Thymus (tissue), 11 donors: ENCODE data around the gene IL1RAPL2. TPM values are rescaled to one million over a fixed set of nuclear protein-coding genes. Genes with fewer than 3 reads are reported as not detected.
"Not testable (repeated sequence)": the region's sequence is repeated elsewhere in the genome, so short reads cannot be mapped to it uniquely, and the experiment has no call there.

Source experiments
- DNase-seq, 9 donors: peaks; one replicate each; pipeline ENCODE4 v3.0.0-alpha.2; 2013; ENCODE audit warnings: low spot score in 9 of 9, low read depth in 6 of 9, missing footprints in 1 of 9
- H3K27ac ChIP-seq, 2 donors: one replicate each; pipeline ENCODE4 v1.5.1; 2013; ENCODE audit warnings: control low read depth in 1 of 2, low read depth in 1 of 2, low read length in 1 of 2, mild to moderate bottlenecking in 1 of 2, moderate library complexity in 1 of 2
- H3K27me3 ChIP-seq, 2 donors: one replicate each; pipeline ENCODE4 v1.5.1; 2013; ENCODE audit warnings: low read length in 1 of 2; ENCODE audit not compliant: control insufficient read depth in 2 of 2, insufficient read depth in 1 of 2
- H3K36me3 ChIP-seq, 2 donors: one replicate each; pipeline ENCODE4 v1.5.1; 2013; ENCODE audit warnings: low read length in 1 of 2, mild to moderate bottlenecking in 1 of 2, moderate library complexity in 1 of 2; ENCODE audit not compliant: control insufficient read depth in 2 of 2, insufficient read depth in 2 of 2
- H3K4me1 ChIP-seq, 2 donors: one replicate each; pipeline ENCODE4 v1.5.1; 2013; ENCODE audit warnings: low read length in 2 of 2; ENCODE audit not compliant: control insufficient read depth in 2 of 2, insufficient read depth in 2 of 2
- H3K4me3 ChIP-seq, 2 donors: one replicate each; pipeline ENCODE4 v1.5.1; 2013; ENCODE audit warnings: low read length in 2 of 2, control low read depth in 1 of 2, mild to moderate bottlenecking in 1 of 2
- H3K9me3 ChIP-seq, 2 donors: one replicate each; pipeline ENCODE4 v1.5.1; 2013; ENCODE audit warnings: low read length in 1 of 2, mild to moderate bottlenecking in 1 of 2; ENCODE audit not compliant: control insufficient read depth in 2 of 2, insufficient read depth in 1 of 2
- WGBS: extraction: QIAGEN DNeasy Blood & Tissue Kit; methylation state at CpG from one replicate; pipeline ENCODE4 v1.1.7; 2013; 5-methylcytosine and 5-hydroxymethylcytosine counted together
- polyA plus RNA-seq: library from polyadenylated mRNA; stranded (reverse); fragments of 200-250 nt; gene quantifications from one replicate; pipeline ENCODE4 v1.2.3, GENCODE V29; 2013
- total RNA-seq: library from RNA; stranded (reverse); fragments of 120-200 nt; gene quantifications from one replicate; pipeline ENCODE4 v1.2.4, GENCODE V29; 2013
- donor health status: healthy.

IL1RAPL2 gene
- total and polyA plus RNA-seq, 2 donors = 0.38 TPM; not detected in 1

- no peak for DNase-seq
- no peaks in the 10 kb centered on the region for H3K9me3 ChIP-seq
- H3K4me1 ChIP-seq = no peaks in the 10 kb centered on the region
- H3K4me3 ChIP-seq = no peak overlapping the region
- no peaks in the 10 kb centered on the region for H3K36me3 ChIP-seq
- H3K27me3 ChIP-seq = no peaks in the 10 kb centered on the region
- no peak overlapping the region for H3K27ac ChIP-seq
Measured at GRCh38 chrX:105006996-105007395, 441.0 kb downstream of the IL1RAPL2 start.

DNA sequence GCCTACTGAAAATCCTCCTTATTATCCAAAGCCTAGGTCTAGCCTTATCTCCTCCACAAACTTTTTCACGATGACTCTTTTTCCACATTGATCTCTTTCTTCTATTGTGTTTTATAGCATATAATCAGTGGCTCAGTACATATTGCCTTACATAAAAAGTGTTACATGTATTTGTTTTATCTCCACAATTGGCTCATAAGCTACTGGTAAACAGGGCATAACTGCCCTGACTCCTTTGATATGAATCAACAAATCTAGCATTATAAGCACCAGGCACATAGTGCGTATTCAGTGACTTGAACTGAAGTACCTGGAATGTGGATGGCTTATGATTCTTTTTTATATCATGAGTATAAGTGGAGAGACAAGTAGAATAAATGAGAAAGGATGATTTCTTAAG lies 447.7 kb downstream of the IL1RAPL2 start:
- Histone ChIP-seq H3K27me3 (no peaks in the 10 kb centered on the region), H3K9me3 (no peaks in the 10 kb centered on the region), H3K4me1 (no peaks in the 10 kb centered on the region), H3K27ac (no peak overlapping the region), H3K4me3 (no peak overlapping the region), H3K36me3 (no peaks in the 10 kb centered on the region)
- 96% methylated on average over 2 of the region's 2 CpGs for WGBS
- no peak for DNase-seq

DNA sequence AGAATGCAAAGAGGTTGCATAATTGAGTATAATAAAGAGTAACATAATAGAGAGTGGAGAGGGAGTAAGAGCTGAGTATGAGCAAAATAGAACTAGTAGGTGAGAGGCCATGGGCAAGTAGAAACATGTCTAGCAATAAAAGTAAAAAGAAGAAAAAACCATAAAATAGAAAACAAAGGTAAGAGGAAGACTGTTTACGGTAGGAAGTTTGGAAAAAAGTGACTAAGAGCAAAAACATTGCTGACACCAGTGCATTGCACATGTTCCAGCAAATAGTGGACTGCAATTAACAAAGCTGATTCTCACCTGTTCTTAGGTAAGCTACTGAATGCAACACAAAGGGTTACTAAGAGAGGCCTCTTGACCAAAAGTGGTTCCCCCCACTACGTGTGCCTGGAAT lies 451.6 kb downstream of the IL1RAPL2 start:
- DNase-seq = no peak
- H3K27me3 ChIP-seq = no peaks in the 10 kb centered on the region
- 79% methylated on average over 2 of the region's 2 CpGs for WGBS
- H3K9me3 ChIP-seq = no peaks in the 10 kb centered on the region
- H3K27ac ChIP-seq = no peak overlapping the region
- no peaks in the 10 kb centered on the region for H3K4me1 ChIP-seq
- no peak overlapping the region for H3K4me3 ChIP-seq
- H3K36me3 ChIP-seq = no peaks in the 10 kb centered on the region

DNA sequence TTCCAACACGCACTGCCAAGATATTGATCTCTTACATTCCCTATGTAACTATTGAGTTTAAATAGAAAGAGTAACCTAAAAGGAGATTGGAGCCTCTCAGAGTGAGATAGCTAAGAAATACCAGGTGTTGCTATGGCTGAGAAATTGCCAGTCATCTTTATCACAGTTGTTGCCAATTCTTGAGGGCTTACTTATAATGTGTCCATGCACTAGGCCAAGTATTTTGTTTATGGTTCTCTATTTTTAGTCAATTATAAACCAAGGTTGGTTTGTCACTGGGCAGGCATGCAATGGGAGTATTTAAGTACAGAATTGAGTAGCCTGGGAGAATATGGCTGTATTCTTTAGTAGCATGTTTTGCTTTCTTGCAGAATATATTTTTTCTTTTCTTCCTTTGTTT lies 452.9 kb downstream of the IL1RAPL2 start:
- H3K4me1 ChIP-seq = no peaks in the 10 kb centered on the region
- no peak overlapping the region for H3K27ac ChIP-seq
- H3K4me3 ChIP-seq = no peak overlapping the region
- no peak for DNase-seq
- no peaks in the 10 kb centered on the region for H3K27me3 ChIP-seq
- H3K9me3 ChIP-seq = no peaks in the 10 kb centered on the region
- H3K36me3 ChIP-seq = no peaks in the 10 kb centered on the region
- 82% methylated on average over 1 of the region's 1 CpG for WGBS

GRCh38 chrX:105028962-105029361 lies 463.0 kb downstream of the IL1RAPL2 start:
- not testable (repeated sequence) for H3K27ac ChIP-seq, DNase-seq, H3K36me3 ChIP-seq, H3K4me1 ChIP-seq, H3K4me3 ChIP-seq, H3K9me3 ChIP-seq, H3K27me3 ChIP-seq
- 94% methylated on average over 2 of the region's 3 CpGs for WGBS

DNA sequence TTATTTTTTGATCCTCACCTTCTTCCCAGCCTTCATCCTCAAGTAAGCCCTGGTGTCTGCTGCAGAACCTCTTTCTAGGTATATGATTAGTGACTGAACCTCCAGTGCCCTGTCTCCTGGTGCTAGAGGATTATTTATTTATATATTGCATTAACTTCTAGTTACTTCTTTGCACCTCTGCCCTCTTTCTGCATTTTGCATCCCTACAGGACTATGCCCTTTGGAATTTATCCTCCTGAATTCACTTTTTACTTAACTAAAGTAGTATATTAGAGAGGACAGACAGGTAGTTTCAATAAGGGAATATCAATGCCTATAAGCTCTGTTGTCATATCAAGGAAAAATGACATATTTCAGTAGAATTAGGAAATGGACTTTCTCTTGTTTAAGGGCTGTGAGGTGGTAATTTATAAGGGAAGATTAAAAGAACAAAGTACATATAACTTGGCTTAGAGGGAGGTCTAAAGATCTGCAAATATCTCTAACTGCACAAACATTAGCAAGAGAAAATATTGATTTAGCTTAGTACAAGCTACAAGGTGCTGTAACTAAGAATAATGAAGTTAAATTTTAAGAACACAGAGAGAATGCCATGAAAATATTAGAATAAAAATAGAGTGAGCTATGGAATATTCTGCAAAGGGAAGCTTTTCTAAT lies 472.8 kb downstream of the IL1RAPL2 start:
- H3K27me3 ChIP-seq = no peaks in the 10 kb centered on the region
- no peaks in the 10 kb centered on the region for H3K9me3 ChIP-seq
- H3K4me3 ChIP-seq = no peak overlapping the region
- H3K27ac ChIP-seq = no peak overlapping the region
- no peaks in the 10 kb centered on the region for H3K4me1 ChIP-seq
- no peaks in the 10 kb centered on the region for H3K36me3 ChIP-seq
- no peak for DNase-seq

GRCh38 chrX:105050921-105051320 lies 484.9 kb downstream of the IL1RAPL2 start:
- no peak for DNase-seq
- H3K27ac ChIP-seq = no peak overlapping the region
- no peaks in the 10 kb centered on the region for H3K36me3 ChIP-seq

GRCh38 chrX:105051364-105051763 lies 485.4 kb downstream of the IL1RAPL2 start:
- Histone ChIP-seq H3K4me1 (no peaks in the 10 kb centered on the region), H3K4me3 (no peak overlapping the region), H3K9me3 (peaks cover 0 to 10% of the 10 kb centered on the region in 2 donors), H3K27ac (no peak overlapping the region), H3K36me3 (no peaks in the 10 kb centered on the region), H3K27me3 (no peaks in the 10 kb centered on the region)
- DNase-seq = no peak
- 95% methylated on average over 10 of the region's 10 CpGs for whole genome bisulfite sequencing

More at GRCh38 chrX:105050921-105051320, 484.9 kb downstream of the IL1RAPL2 start:
- Histone ChIP-seq H3K27me3 (no peaks in the 10 kb centered on the region), H3K4me1 (no peaks in the 10 kb centered on the region), H3K9me3 (peaks cover 0 to 10% of the 10 kb centered on the region in 2 donors), H3K4me3 (no peak overlapping the region)
- WGBS = 87% methylated on average over 7 of the region's 7 CpGs

DNA sequence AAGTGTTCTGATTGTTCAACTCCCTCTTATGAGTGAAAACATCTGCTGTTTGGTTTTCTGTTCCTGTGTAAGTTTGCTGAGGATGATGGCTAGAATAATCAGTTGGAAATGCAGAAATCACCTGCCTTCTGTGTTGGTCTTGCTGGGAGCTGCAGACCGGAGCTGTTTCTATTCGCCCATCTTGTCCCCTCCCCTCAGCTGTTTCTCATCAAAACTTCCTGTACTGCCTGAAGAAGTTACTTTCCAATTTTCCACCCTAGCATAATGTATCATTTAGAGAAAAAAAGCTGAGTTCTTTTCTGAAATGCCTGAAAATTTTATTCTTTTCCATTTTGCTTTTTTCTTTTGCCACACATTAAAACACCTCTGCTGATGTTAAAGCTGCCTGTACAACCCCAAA lies 486.9 kb downstream of the IL1RAPL2 start:
- DNase-seq = no peak
- 75% methylated on average over 2 of the region's 2 CpGs for WGBS
- Histone ChIP-seq H3K27me3 (no peaks in the 10 kb centered on the region), H3K36me3 (no peaks in the 10 kb centered on the region), H3K4me3 (no peak overlapping the region), H3K9me3 (peaks cover 0 to 10% of the 10 kb centered on the region in 2 donors), H3K4me1 (no peaks in the 10 kb centered on the region), H3K27ac (no peak overlapping the region)

GRCh38 chrX:105063743-105064142 lies 497.7 kb downstream of the IL1RAPL2 start:
- Histone ChIP-seq H3K36me3 (no peaks in the 10 kb centered on the region), H3K4me1 (no peaks in the 10 kb centered on the region), H3K27ac (no peak overlapping the region), H3K9me3 (no peaks in the 10 kb centered on the region), H3K27me3 (no peaks in the 10 kb centered on the region), H3K4me3 (no peak overlapping the region)
- DNase-seq = no peak
